Stimulated activated CD8-positive, alpha-beta memory T cell treated with anti-CD3 and anti-CD28 coated beads, Interleukin-15, amount 100 ng/mL, for 48 hours (primary cell): ENCODE data around the gene CXCR4.
"Not testable (repeated sequence)": the region's sequence is repeated elsewhere in the genome, so short reads cannot be mapped to it uniquely, and the experiment has no call there.

Source experiments
- DNase-seq, 2 donors: peaks; one replicate each; pipeline ENCODE4 v3.0.0-alpha.2; 2020; ENCODE audit warnings: low read depth in 2 of 2

CXCR4 gene

DNA sequence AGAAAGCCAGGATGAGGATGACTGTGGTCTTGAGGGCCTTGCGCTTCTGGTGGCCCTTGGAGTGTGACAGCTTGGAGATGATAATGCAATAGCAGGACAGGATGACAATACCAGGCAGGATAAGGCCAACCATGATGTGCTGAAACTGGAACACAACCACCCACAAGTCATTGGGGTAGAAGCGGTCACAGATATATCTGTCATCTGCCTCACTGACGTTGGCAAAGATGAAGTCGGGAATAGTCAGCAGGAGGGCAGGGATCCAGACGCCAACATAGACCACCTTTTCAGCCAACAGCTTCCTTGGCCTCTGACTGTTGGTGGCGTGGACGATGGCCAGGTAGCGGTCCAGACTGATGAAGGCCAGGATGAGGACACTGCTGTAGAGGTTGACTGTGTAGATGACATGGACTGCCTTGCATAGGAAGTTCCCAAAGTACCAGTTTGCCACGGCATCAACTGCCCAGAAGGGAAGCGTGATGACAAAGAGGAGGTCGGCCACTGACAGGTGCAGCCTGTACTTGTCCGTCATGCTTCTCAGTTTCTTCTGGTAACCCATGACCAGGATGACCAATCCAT, 2.7 kb downstream of the CXCR4 start:
- DNase-seq: no peak

GRCh38 chr2:136114382-136114781, 3.6 kb downstream of the CXCR4 start:
- DNase-seq: no peak

DNA sequence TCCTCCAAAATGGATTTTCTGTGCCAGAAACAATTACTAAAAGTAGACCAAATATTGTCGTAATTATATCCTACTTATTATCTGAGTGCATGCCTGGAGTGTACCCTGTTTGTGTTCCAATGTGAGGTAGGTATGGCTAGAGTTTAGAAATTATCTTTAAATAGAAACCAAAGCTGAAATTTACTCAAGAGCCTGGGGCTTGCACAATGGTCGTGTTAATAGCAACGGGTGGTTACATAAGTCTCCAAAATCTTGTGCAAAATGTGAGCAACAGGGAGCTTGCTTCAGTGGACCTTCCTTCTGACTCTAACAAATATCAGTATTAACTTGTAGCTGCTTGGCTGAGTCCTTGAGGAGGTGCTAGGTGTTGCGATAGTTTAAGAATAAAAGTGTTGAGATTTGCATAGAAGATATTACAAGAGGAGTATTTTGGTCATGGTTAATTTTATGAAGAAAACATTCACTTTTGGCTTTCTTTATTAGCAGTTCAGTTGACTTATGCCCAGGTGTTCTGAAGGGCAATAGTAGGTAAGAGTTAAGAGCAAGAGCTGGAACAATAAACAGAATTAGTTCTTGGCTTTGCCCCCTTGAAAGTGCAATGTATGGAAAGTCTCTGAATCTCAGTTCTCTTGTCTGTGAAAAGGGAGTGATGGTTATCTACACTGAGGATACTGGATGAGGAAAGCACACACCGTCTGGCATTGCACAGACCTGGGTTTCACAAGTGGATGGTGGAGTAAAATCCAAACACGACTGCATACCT, 4.6 kb downstream of the CXCR4 start:
- no peak for DNase-seq

DNA sequence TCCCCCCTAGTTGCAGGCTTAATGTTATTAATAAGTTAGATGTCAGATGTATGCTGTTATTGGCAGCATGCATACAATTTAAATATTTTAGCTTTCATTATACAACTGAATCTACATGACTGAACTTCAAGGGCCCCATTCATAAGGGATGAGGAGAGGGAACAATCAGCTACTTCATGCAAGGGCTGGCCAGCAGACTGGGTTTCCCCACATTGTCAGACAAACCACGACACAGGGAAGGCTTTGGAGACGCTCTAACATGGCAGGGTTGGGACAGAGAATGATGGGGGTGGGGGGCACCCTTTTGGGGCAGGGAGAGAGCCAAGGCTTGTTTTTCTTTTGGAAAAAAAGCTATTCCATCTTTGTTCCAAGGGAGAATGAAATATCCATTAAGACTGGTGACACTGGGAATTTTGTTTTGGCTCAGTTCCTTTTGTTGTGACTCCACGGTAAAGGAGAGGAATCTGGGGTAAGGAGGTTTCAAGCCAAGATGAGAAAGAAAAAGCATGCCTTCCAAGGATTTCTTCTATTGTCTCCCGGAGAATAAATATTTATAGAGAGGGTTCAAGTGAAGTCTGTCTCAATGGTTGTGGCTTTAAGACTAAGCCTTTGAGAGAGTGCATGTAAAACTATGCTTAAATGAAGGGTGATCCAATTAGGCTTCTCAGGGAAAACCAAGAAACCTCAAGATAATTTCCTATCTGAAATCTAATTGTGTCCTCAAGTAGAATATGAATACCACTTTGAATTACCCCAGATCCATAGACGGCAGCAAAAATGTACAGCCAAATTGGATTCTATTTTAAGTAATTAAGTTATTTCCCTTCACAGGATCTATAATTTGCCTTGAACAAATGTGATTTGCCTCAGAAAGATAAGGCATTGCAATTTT, 5.4 kb downstream of the CXCR4 start:
- DNase-seq: no peak

DNA sequence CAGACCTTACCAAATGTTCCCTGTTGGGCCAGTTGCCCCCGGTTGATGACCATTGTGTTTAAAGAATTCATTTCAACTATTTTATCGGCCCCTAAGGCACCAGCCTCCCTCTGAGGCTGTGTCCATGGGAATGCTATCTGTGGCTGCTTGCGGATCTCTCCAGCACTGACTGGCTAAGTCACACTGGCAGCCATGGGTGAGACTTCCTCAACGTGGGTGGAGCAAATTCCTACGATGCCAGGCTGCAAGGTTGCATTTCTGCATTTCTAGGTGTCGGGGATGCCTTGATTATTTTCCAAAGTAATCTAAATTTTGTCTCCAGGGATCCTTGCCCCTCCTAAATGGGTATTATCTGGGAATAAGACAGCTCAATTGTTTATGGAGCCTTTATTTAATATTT, 6.2 kb downstream of the CXCR4 start:
- DNase-seq: no peak

- no peak for DNase-seq
These were observed 7.4 kb downstream of the CXCR4 start for GRCh38 chr2:136110526-136110925.

- no peak for DNase-seq
These were observed 9.5 kb downstream of the CXCR4 start for GRCh38 chr2:136108463-136108862.

- no peak for DNase-seq
These were observed 10.6 kb downstream of the CXCR4 start for GRCh38 chr2:136107051-136108033.

- no peak for DNase-seq
These were observed 11.4 kb downstream of the CXCR4 start for GRCh38 chr2:136106505-136106904.

- DNase-seq: no peak
These were observed 13.0 kb downstream of the CXCR4 start for GRCh38 chr2:136104977-136105376.

DNA sequence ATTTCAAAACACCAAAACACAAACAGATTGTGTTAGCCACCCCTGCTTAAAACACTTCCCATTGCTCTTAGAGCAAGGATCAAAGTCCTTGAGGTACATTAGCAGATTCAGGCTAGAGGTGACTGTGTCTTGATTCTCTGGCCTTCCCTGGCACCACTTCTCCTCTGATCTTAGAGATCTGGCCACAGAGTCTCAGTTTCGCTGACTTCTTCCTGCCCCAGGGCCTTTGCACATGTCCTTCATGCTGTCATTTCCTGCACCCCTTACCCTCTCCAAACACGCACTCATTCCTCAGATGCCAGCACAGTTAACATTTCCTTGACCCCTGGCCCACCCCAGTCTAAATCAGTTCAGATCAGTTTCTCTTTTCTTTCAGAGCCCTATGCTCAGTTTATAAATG, 16.9 kb downstream of the CXCR4 start:
- no peak for DNase-seq

DNA sequence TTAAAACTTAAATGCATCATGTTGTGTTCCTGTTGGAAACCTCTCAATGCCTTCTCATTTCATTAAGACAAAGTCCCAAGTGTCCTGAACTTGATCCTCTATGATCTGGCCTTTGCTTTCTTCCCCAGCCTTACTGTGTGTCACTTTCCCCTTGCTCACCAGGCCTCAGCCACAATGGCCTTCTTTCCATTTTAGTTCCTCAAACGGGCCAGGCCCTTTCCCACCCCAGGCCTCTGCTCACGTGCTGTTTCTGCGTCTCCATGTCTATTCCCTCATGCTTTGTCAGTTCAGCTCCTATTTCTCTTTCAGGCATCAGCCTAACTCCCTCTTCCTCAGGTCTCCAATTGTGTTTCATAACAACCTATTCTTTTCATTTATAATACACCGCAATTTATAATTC, 19.5 kb downstream of the CXCR4 start:
- no peak for DNase-seq

DNA sequence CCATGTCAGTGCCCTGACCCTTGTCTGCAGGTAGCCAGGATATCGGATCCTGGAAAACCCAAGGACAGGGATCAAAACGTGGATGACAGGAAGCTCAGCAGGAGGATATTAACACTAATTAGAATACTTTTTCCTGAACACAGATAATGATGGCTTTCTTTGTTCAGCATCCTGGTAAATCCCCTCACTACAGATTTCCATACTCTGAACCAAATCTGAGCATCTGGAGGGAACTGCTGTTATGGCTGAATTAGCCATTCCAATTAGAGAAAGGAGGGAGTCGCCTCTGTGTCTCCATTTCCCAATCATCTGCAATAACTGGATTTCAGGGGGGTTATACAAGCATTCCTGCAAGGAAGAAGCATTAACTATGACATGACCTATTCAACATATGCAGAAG, 24.4 kb downstream of the CXCR4 start:
- no peak for DNase-seq

GRCh38 chr2:136091899-136092298, 26.1 kb downstream of the CXCR4 start:
- no peak for DNase-seq

DNA sequence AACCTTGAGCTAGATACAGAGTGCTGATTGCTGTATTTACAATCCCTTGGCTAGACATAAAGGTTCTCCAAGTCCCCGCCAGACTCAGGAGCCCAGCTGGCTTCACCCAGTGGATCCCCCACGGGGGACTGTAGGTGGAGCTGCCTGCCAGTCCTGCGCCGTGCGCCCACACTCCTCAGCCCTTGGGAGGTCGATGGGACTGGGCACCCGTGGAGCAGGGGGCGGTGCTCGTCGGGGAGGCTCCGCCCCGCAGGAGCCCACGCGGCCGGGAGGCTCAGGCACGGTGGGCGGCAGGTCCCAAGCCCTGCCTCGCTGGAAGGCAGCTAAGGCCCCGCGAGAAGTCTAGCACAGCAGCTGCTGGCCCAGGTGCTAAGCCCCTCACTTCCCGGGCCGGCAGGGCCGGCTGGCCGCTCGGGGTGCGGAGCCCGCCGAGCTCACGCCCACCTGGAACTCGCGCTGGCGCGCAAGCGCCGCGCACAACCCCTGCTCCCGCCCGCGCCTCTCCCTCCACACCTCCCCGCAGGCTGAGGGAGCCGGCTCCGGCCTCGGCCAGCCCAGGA, 30.0 kb downstream of the CXCR4 start:
- not testable (repeated sequence) for DNase-seq

DNA sequence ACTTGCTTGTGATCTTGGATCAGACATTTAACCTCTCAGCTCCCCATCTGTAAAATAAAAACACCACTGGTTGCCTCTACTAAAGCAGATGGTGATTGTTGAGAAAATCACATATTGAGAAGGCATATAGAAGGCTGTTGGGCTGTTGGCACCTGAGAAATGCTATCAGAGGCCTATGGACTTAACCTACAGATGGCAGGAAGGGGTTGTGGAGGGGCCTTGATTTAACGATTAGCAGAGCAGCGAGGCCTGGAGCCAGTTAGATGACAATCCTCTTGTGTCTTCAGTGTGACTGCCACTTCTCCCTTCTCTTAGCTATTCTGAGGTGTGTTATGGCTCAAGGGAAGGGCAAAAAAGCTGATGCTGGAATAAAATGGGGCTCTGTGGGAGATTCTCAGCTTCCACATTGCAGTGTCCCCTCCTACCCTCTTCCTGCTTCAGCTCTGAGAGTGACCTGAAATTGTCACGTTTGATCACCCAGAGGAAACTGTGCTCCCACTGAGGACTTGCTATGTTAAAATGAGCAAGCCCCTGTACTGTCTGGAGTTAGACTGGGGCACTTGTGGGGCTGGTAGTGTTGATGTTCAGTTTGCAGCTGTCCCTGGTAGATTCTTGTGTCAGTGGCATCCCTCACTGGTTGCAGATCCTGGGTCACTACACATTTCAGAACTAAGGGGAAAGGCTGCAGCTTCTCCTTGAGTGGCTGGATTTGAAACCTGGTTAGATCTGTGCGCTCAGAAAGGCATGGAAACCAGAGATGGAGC, 31.5 kb downstream of the CXCR4 start:
- DNase-seq: no peak

GRCh38 chr2:136085453-136086209, 32.3 kb downstream of the CXCR4 start:
- DNase-seq: no peak

GRCh38 chr2:136081582-136082210, 36.3 kb downstream of the CXCR4 start:
- DNase-seq: no peak

GRCh38 chr2:136080114-136080513, 37.8 kb downstream of the CXCR4 start:
- no peak for DNase-seq
